ENCODE results near the gene TBC1D22A.

The TBC1D22A gene

GRCh38 chr22:47195484-47196165 is 433.2 kb downstream of the TBC1D22A start:
- DNase-seq: no peak

- no peak for DNase-seq
These were observed 433.9 kb downstream of the TBC1D22A start for GRCh38 chr22:47196166-47196849.

- no peak for DNase-seq
These were observed 434.7 kb downstream of the TBC1D22A start for GRCh38 chr22:47196881-47197772.

GRCh38 chr22:47197773-47198500 is 435.5 kb downstream of the TBC1D22A start:
- no peak for DNase-seq

- no peak for DNase-seq
These were observed 436.4 kb downstream of the TBC1D22A start for GRCh38 chr22:47198801-47199251.

- DNase-seq: no peak
These were observed 437.0 kb downstream of the TBC1D22A start for GRCh38 chr22:47199261-47199978.

- DNase-seq: no peak
These were observed 437.5 kb downstream of the TBC1D22A start for GRCh38 chr22:47199979-47200272.

GRCh38 chr22:47200273-47201051 is 438.0 kb downstream of the TBC1D22A start:
- no peak for DNase-seq

GRCh38 chr22:47201186-47201995 is 438.9 kb downstream of the TBC1D22A start:
- DNase-seq: no peak

GRCh38 chr22:47201996-47202818 is 439.8 kb downstream of the TBC1D22A start:
- no peak for DNase-seq

- no peak for DNase-seq
These were observed 440.5 kb downstream of the TBC1D22A start for GRCh38 chr22:47202819-47203553.

GRCh38 chr22:47203554-47203991 is 441.1 kb downstream of the TBC1D22A start:
- DNase-seq: no peak

GRCh38 chr22:47204002-47204979 is 441.8 kb downstream of the TBC1D22A start:
- no peak for DNase-seq

GRCh38 chr22:47205081-47205491 is 442.6 kb downstream of the TBC1D22A start:
- no peak for DNase-seq

GRCh38 chr22:47205554-47205953 is 443.1 kb downstream of the TBC1D22A start:
- DNase-seq: no peak

GRCh38 chr22:47206164-47206563 is 443.7 kb downstream of the TBC1D22A start:
- DNase-seq: no peak

GRCh38 chr22:47206666-47207218 is 444.3 kb downstream of the TBC1D22A start:
- DNase-seq: no peak

Measured in T-helper 2 cell (primary cell).